ENCODE data around the gene FOXL2.
A peak's percentile ranks its signal among the peaks of the same experiment; 100 is the strongest.

GRCh38 chr3:138944929-138945708 lies 1.8 kb downstream of the FOXL2 start:
- no peak for TF ChIP-seq CTCF (IDR thresholded peaks at IDR 0.05)
- peak; percentile 99 for TF ChIP-seq EZH2 (IDR thresholded peaks at IDR 0.05)
- peak; percentile 100 for TF ChIP-seq EZH2phosphoT487 (IDR thresholded peaks at IDR 0.05)

Data from neural progenitor cell (in vitro differentiated cells).